Stimulated activated CD8-positive, alpha-beta memory T cell treated with anti-CD3 and anti-CD28 coated beads, Interleukin-7, amount 100 ng/mL, for 4 hours (primary cell): ENCODE results near the gene LY6G6F.
A peak's percentile ranks its signal among the peaks of the same experiment; 100 is the strongest.

Experiments used
- DNase-seq, 2 donors: peaks; one replicate each; pipeline ENCODE4 v3.0.0-alpha.2; 2020; ENCODE audit warnings: low read depth in 2 of 2

Gene LY6G6F

GRCh38 chr6:31676904-31677303 lies 29.8 kb upstream of the LY6G6F start:
- DNase-seq: no peak

GRCh38 chr6:31677955-31678354 lies 28.7 kb upstream of the LY6G6F start:
- DNase-seq: no peak

GRCh38 chr6:31680226-31681134 lies 26.2 kb upstream of the LY6G6F start, which contains the start of gene LY6G5C:
Gene LY6G5C (minus strand): TSS chr6:31681067. CDS start chr6:31680373, 694 bp downstream.
- peak; percentile 43 for DNase-seq

- DNase-seq: no peak
Measured at GRCh38 chr6:31681135-31681671, 25.5 kb upstream of the LY6G6F start.

- DNase-seq: no peak
Measured at GRCh38 chr6:31683591-31683990, 23.1 kb upstream of the LY6G6F start.

GRCh38 chr6:31686483-31686882 lies 20.2 kb upstream of the LY6G6F start:
- DNase-seq: no peak

- no peak for DNase-seq
Measured at GRCh38 chr6:31687321-31687720, 19.3 kb upstream of the LY6G6F start.

GRCh38 chr6:31687860-31688693 lies 18.6 kb upstream of the LY6G6F start:
- DNase-seq: no peak

GRCh38 chr6:31689249-31690110 lies 17.2 kb upstream of the LY6G6F start:
- DNase-seq: no peak

- no peak for DNase-seq
Measured at GRCh38 chr6:31690231-31691077, 16.2 kb upstream of the LY6G6F start.

- DNase-seq: no peak
Measured at GRCh38 chr6:31691078-31691463, 15.6 kb upstream of the LY6G6F start.

GRCh38 chr6:31691564-31692108 lies 15.0 kb upstream of the LY6G6F start:
- no peak for DNase-seq

- DNase-seq: no peak
Measured at GRCh38 chr6:31692353-31692752, 14.3 kb upstream of the LY6G6F start.

- no peak for DNase-seq
Measured at GRCh38 chr6:31692886-31693285, 13.8 kb upstream of the LY6G6F start.

GRCh38 chr6:31693535-31693934 lies 13.1 kb upstream of the LY6G6F start:
- no peak for DNase-seq

- no peak for DNase-seq
Measured at GRCh38 chr6:31697555-31697954, 9.1 kb upstream of the LY6G6F start.

GRCh38 chr6:31700740-31701401 lies 5.8 kb upstream of the LY6G6F start:
- no peak for DNase-seq

- no peak for DNase-seq
Measured at GRCh38 chr6:31701666-31702404, 4.8 kb upstream of the LY6G6F start.

GRCh38 chr6:31702405-31702818 lies 4.3 kb upstream of the LY6G6F start:
- DNase-seq: no peak
